ENCODE results near the gene CACNA2D4.

The CACNA2D4 gene

DNA sequence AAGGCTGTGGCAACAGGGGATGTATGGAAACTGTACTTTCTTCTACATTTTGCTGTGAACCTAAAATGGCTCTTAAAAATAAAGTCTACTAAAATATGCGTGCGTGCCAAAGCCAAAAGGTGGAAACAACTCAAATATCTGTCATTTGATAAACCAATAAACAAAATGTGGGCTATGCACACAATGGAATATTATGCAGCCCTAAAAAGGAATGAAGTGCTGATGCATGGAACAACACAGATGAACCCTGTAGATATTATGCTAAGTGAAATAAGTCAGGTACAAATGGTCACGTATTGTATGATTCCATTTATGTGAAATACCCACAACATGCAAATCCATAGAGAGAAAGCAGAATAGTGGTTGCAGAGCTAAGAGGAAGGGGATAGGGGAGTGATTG lies 8.0 kb downstream of the CACNA2D4 start:
- Histone ChIP-seq H3K9ac (no peak overlapping the region), H3K79me2 (no peaks in the 10 kb centered on the region), H2AFZ (no peak overlapping the region), H3K27ac (no peak overlapping the region), H3K4me2 (ENCODE audit: low read length) (no peak overlapping the region), H3K4me1 (no peaks in the 10 kb centered on the region), H3K27me3 (ENCODE audit: control insufficient read depth, insufficient read depth, low read length) (no peaks in the 10 kb centered on the region), H3K36me3 (ENCODE audit: control insufficient read depth, insufficient read depth, low read length) (no peaks in the 10 kb centered on the region), H3K4me3 (ENCODE audit: low read depth, low read length) (no peak overlapping the region), H3K9me3 (ENCODE audit: control insufficient read depth, low read length) (no peaks in the 10 kb centered on the region)
- TF ChIP-seq, protein P1, sequence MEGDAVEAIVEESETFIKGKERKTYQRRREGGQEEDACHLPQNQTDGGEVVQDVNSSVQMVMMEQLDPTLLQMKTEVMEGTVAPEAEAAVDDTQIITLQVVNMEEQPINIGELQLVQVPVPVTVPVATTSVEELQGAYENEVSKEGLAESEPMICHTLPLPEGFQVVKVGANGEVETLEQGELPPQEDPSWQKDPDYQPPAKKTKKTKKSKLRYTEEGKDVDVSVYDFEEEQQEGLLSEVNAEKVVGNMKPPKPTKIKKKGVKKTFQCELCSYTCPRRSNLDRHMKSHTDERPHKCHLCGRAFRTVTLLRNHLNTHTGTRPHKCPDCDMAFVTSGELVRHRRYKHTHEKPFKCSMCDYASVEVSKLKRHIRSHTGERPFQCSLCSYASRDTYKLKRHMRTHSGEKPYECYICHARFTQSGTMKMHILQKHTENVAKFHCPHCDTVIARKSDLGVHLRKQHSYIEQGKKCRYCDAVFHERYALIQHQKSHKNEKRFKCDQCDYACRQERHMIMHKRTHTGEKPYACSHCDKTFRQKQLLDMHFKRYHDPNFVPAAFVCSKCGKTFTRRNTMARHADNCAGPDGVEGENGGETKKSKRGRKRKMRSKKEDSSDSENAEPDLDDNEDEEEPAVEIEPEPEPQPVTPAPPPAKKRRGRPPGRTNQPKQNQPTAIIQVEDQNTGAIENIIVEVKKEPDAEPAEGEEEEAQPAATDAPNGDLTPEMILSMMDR (IDR thresholded peaks at IDR 0.05), result no peak

DNA sequence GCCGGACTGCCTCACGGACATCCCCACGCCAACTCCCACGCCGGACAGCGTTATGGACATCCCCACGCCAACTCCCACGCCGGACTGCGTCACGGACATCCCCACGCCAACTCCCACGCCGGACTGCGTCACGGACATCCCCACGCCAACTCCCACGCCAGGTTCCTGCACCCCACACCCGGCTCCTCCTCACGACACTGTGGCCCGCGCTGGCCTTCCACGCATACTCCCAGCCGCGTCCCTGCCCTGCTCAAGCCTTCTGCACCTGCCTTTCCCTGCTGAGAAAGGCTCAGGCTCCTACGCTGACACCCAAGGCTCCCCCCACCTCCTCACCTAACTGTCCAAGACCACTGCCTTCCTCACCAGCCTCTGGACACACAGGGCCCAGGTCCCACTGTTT lies 9.7 kb downstream of the CACNA2D4 start:
- no peak overlapping the region for H3K27ac ChIP-seq
- H3K36me3 ChIP-seq (ENCODE audit: control insufficient read depth, insufficient read depth, low read length), result no peaks in the 10 kb centered on the region
- H3K4me3 ChIP-seq (ENCODE audit: low read depth, low read length), result no peak overlapping the region
- H2AFZ ChIP-seq, result no peak overlapping the region
- TF ChIP-seq, protein P1 (IDR thresholded peaks at IDR 0.05), result no peak
- no peaks in the 10 kb centered on the region for H3K79me2 ChIP-seq
- no peak overlapping the region for H3K9ac ChIP-seq
- H3K9me3 ChIP-seq (ENCODE audit: control insufficient read depth, low read length), result no peaks in the 10 kb centered on the region
- no peak overlapping the region for H3K4me2 ChIP-seq (ENCODE audit: low read length)
- no peaks in the 10 kb centered on the region for H3K27me3 ChIP-seq (ENCODE audit: control insufficient read depth, insufficient read depth, low read length)
- H3K4me1 ChIP-seq, result no peaks in the 10 kb centered on the region

DNA sequence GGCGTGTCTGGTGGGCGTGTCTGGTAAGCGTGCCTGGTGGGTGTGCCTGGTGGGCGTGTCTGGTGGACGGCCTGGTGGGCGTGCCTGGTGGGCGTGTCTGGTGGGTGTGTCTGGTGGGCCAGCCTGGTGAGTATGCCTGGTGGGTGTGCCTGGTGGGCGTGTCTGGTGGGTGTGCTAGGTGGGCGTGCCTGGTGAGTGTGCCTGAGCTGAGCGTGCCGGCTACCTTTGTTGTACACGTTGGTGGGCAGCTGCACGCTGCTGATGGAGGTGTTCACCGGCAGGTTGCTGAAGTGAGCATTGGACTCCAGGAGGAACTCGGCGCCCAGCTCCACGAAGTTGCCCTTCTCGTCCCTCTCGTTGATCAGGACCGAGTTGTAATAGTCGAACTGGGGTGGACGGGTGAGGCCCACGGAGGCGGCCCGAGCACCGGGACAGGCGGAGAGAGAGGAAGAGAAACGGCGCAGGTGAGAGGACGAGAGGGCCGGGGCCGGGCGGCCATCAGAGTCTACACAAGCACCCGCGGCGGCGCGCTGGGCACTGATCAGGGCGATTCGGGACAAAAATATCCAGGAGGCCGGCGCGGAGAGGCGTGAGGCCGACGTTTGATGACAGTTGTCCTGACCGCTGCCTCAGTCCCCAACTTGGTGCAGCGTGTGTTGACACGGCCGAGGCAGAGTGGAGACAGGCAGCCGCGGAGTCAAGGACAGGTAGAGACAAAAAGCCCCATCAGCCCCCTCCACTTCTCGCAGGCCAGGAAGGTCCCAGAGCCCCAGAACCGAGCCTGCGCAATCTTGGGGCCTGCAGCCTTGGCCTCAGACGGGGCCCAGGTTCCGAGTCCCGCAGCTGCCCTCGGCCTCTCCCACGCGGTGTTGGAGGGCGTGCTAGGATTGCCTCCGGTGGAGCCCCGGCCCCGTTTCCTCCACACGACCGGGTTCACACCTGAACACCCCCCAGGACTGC lies 10.5 kb downstream of the CACNA2D4 start:
- Histone ChIP-seq H3K27me3 (ENCODE audit: control insufficient read depth, insufficient read depth, low read length) (no peaks in the 10 kb centered on the region), H3K79me2 (no peaks in the 10 kb centered on the region), H3K4me1 (no peaks in the 10 kb centered on the region), H3K4me2 (ENCODE audit: low read length) (peak overlapping the region; percentile 79), H3K9ac (no peak overlapping the region), H3K4me3 (ENCODE audit: low read depth, low read length) (peak overlapping the region; percentile 36), H3K36me3 (ENCODE audit: control insufficient read depth, insufficient read depth, low read length) (no peaks in the 10 kb centered on the region), H3K27ac (no peak overlapping the region), H3K9me3 (ENCODE audit: control insufficient read depth, low read length) (no peaks in the 10 kb centered on the region), H2AFZ (peak overlapping the region; percentile 72)
- TF ChIP-seq, protein P1 (IDR thresholded peaks at IDR 0.05), result no peak

DNA sequence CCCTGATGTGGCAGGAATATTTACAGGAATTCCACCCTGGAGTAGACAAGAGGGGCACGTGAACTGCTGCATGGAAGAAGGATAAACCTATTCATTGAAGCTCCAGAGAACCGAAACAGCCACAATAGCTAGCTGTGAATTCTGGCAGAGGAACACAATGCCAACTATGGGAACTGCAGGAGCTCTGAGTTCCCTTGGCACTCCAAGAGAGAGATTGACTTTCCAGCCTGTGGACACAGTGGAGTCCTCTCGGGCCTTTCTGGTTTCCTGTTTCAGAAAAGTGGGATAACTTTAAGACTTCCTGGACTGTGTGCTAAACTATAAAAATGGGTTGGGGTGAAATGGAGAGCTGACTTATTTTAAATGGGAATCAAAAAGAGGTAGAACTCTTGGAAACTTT lies 11.9 kb downstream of the CACNA2D4 start:
- Histone ChIP-seq H3K27me3 (ENCODE audit: control insufficient read depth, insufficient read depth, low read length) (no peaks in the 10 kb centered on the region), H3K4me1 (no peaks in the 10 kb centered on the region), H3K9ac (no peak overlapping the region), H3K4me3 (ENCODE audit: low read depth, low read length) (no peak overlapping the region), H3K4me2 (ENCODE audit: low read length) (no peak overlapping the region), H3K79me2 (no peaks in the 10 kb centered on the region), H2AFZ (no peak overlapping the region), H3K27ac (no peak overlapping the region), H3K36me3 (ENCODE audit: control insufficient read depth, insufficient read depth, low read length) (no peaks in the 10 kb centered on the region), H3K9me3 (ENCODE audit: control insufficient read depth, low read length) (no peaks in the 10 kb centered on the region)
- TF ChIP-seq, protein P1 (IDR thresholded peaks at IDR 0.05), result no peak
